ENCODE data around the gene NLRP1. TPM values are rescaled to one million over a fixed set of nuclear protein-coding genes. Genes with fewer than 3 reads are reported as not detected.

NLRP1 gene
- total and polyA plus RNA-seq, 2 of the 13 experiments (the other 11 are each of a cell fraction or from before 2014, with no cell fraction given), result 3.4 to 3.7 TPM

- no peak overlapping the region for H3K4me2 ChIP-seq (ENCODE audit: low read depth, low read length)
- peak; percentile 71 for TF ChIP-seq ESRRA (CRISPR knock-in tag; IDR thresholded peaks at IDR 0.05; ENCODE audit: low read depth)
- TF ChIP-seq ZNF382 (CRISPR knock-in tag; IDR thresholded peaks at IDR 0.05; ENCODE audit: borderline replicate concordance), result no peak
- 0 out of 2 replicates have a peak, but pooled peaks have one; percentile 10 for TF ChIP-seq GATAD2A (CRISPR knock-in tag; IDR thresholded peaks at IDR 0.05)
- no peak for TF ChIP-seq TFE3 (CRISPR knock-in tag; IDR thresholded peaks at IDR 0.05)
- TF ChIP-seq SOX13 (IDR thresholded peaks at IDR 0.05), result no peak
- no peak for TF ChIP-seq SOX13 (CRISPR knock-in tag; conservative IDR thresholded peaks at IDR 0.05 in 1 of 2, IDR thresholded peaks at IDR 0.05 in 1 of 2)
- TF ChIP-seq CEBPG (CRISPR knock-in tag; IDR thresholded peaks at IDR 0.05), result peak; percentile 18; the same call in 1 of the 2 replicates
- TF ChIP-seq CEBPB (IDR thresholded peaks at IDR 0.05; ENCODE audit: borderline replicate concordance, low read depth, low read length), result peak; percentile 55; the same call in 1 of the 2 replicates
- no peak for TF ChIP-seq ZNF598 (CRISPR knock-in tag; IDR thresholded peaks at IDR 0.05; ENCODE audit: borderline replicate concordance)
- peak; percentile 78 for TF ChIP-seq FOSL2 (CRISPR knock-in tag; IDR thresholded peaks at IDR 0.05)
- peak; percentile 37 for TF ChIP-seq RARA (CRISPR knock-in tag; IDR thresholded peaks at IDR 0.05)
- TF ChIP-seq SPEN (CRISPR knock-in tag; IDR thresholded peaks at IDR 0.05; ENCODE audit: low read depth), result no peak
- intact Hi-C loops (cut with micrococcal nuclease; ENCODE audit: unreplicated experiment), result no loop called here
- no peak overlapping the region for H3K9ac ChIP-seq (ENCODE audit: insufficient read depth, low read depth, low read length)
- no peaks in the 10 kb centered on the region for H3K79me2 ChIP-seq (ENCODE audit: insufficient read depth, low read length)
- H3K4me1 ChIP-seq (ENCODE audit: insufficient read depth, low read length), result peaks cover 48% of the 10 kb centered on the region
- ATAC-seq (no peak), FAIRE-seq (no peak), DNase-seq (ENCODE audit: low spot score) (no peak)
- in situ Hi-C loops (cut with HindIII; ENCODE audit: extremely low pct_ligation_motif_present, low pct_unique_long_range_greater_than_20kb), result no loop called here
- H3K4me3 ChIP-seq (replicated peaks in 1 of 3; ENCODE audit: insufficient read depth in 1 of 3, low read depth in 2 of 3, low read length in 3 of 3), result no peak overlapping the region
- no peaks in the 10 kb centered on the region for H3K9me3 ChIP-seq (ENCODE audit: low read length)
- peaks cover 0 to 5% of the 10 kb centered on the region in 2 experiments; a peak in 2 of 5 replicates for H3K27me3 ChIP-seq (ENCODE audit: control insufficient read depth in 1 of 2, insufficient read depth in 2 of 2, low read length in 2 of 2)
- H2AFZ ChIP-seq (ENCODE audit: low read length), result no peak overlapping the region
- ChIA-PET CTCF (ENCODE audit: low intra/inter-chr PET ratio, low total read pairs) (no interaction called here), POLR2A (no interaction called here)
- H3K27ac ChIP-seq (ENCODE audit: extremely low read length, insufficient read depth, low read length), result no peak overlapping the region
- no peaks in the 10 kb centered on the region for H4K20me1 ChIP-seq (ENCODE audit: insufficient read depth, low read length)
- H3K36me3 ChIP-seq (replicated peaks in 1 of 2; ENCODE audit: control insufficient read depth in 1 of 2, insufficient read depth in 2 of 2, low read length in 2 of 2), result no peaks in the 10 kb centered on the region
- no TSS peak for BruUV-seq (replicated peaks)
- 37% methylated on average over 5 of the region's 5 CpGs for WGBS (ENCODE audit: low lambda C conversion rate)
Observed at GRCh38 chr17:5523249-5523648, 61.1 kb downstream of the NLRP1 start.

All from HepG2 (cell line).